ENCODE measurements around the gene AGPAT1. TPM values are rescaled to one million over a fixed set of nuclear protein-coding genes. Genes with fewer than 3 reads are reported as not detected.
A peak's percentile ranks its signal among the peaks of the same experiment; 100 is the strongest.

Gene AGPAT1
- total and polyA plus RNA-seq, 8 donors: 7.3 to 52.6 (median 34.9) TPM

DNA sequence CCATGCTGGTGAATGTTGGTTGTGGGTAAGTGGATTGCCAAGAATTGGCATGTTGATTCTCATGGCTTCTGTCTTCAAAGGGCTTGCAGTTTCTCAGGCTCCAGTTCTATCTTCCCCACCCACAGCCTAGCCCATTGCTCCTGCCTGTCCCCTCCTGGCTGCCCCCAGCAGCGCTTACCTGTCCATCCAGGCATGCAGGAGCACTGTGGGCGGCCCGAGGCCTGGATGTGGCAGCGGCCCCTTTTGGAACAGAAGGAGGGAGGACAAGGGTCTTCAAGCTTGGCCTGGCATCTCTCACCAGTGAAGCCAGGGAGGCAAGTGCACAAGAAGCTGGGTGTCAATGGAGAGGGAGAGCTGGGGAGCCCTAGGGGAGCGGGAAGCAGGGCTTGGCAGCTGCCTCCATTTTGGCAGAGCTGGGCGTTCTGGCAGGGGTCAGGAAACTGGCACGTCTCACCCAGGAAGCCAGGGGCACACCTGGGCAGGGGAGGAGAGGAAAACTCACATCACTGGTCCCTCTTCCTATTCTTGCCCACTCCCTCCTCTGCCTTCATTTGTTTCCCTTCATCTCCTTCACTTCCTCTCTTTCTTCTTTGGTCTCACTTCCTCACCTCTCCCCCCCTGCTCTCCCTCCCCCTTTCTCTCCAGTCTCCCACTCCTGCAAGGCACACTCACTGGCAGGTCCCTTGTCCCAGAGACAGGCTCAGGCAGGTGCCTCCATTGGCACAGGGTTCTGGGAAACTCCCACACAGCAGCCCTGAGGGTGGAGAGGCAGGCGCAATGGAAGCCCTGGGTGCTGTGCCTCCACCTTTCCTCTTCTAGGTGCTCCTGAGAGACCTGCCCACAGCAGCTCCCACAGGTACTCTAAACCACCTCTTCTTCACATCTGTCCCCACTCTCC lies 46.7 kb upstream of the AGPAT1 start:
- peak overlapping the region in 2 of 5 donors; percentile 34 to 51 for H3K27ac ChIP-seq
- WGBS, 5 donors: 78 to 86% (median 86%) methylated on average over 7 to 8 of the region's 8 CpGs
- TF ChIP-seq, protein P1, sequence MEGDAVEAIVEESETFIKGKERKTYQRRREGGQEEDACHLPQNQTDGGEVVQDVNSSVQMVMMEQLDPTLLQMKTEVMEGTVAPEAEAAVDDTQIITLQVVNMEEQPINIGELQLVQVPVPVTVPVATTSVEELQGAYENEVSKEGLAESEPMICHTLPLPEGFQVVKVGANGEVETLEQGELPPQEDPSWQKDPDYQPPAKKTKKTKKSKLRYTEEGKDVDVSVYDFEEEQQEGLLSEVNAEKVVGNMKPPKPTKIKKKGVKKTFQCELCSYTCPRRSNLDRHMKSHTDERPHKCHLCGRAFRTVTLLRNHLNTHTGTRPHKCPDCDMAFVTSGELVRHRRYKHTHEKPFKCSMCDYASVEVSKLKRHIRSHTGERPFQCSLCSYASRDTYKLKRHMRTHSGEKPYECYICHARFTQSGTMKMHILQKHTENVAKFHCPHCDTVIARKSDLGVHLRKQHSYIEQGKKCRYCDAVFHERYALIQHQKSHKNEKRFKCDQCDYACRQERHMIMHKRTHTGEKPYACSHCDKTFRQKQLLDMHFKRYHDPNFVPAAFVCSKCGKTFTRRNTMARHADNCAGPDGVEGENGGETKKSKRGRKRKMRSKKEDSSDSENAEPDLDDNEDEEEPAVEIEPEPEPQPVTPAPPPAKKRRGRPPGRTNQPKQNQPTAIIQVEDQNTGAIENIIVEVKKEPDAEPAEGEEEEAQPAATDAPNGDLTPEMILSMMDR (IDR thresholded peaks at IDR 0.05): no peak
- TF ChIP-seq POLR2AphosphoS5 (IDR thresholded peaks at IDR 0.05): no peak
- TF ChIP-seq POLR2A (IDR thresholded peaks at IDR 0.05): no peak
- no peak for TF ChIP-seq EP300 (IDR thresholded peaks at IDR 0.05)
- no peaks in the 10 kb centered on the region for H3K4me1 ChIP-seq
- DNase-seq: no peak
- peaks cover 0 to 19% (median 0%) of the 10 kb centered on the region in 3 donors for H3K27me3 ChIP-seq
- H3K36me3 ChIP-seq: no peaks in the 10 kb centered on the region
- H3K4me3 ChIP-seq: peak overlapping the region in 2 of 4 donors; percentile 1 to 26
- intact Hi-C loops (cut with DNase I; ENCODE audit: low total_unique reads): no loop called here
- H3K9me3 ChIP-seq: no peaks in the 10 kb centered on the region

DNA sequence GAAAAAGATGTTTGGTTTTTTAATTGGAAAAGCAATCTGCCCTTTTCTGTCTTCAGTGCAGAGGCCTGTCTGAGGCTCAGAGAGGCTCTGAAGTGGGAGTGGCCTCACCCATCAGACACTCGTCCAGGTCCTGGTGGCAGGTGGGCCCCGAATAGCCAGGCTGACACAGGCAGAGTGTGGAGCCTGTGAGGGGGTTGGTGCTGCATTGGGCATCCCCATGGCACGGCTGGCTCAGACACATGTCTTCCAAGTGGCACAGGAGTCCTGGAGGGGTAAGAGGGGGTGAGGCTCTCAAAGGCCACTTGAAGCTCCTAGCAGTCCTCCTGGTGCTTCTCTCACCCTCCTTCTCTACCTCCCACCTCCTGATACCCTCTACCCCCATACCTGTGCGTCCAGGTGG lies 44.1 kb upstream of the AGPAT1 start:
- no peak for DNase-seq
- Histone ChIP-seq H3K27ac (no peak overlapping the region), H3K27me3 (peaks cover 0 to 19% (median 0%) of the 10 kb centered on the region in 3 donors), H3K9me3 (no peaks in the 10 kb centered on the region), H3K4me1 (no peaks in the 10 kb centered on the region), H3K36me3 (no peaks in the 10 kb centered on the region), H3K4me3 (no peak overlapping the region)
- WGBS, 5 donors: 57 to 87% (median 67%) methylated on average over 3 to 4 of the region's 4 CpGs
- TF ChIP-seq, protein P1 (IDR thresholded peaks at IDR 0.05): no peak
- TF ChIP-seq POLR2AphosphoS5 (IDR thresholded peaks at IDR 0.05) (no peak), EP300 (IDR thresholded peaks at IDR 0.05) (no peak), POLR2A (IDR thresholded peaks at IDR 0.05) (no peak)
- intact Hi-C loops (cut with DNase I; ENCODE audit: low total_unique reads): no loop called here

DNA sequence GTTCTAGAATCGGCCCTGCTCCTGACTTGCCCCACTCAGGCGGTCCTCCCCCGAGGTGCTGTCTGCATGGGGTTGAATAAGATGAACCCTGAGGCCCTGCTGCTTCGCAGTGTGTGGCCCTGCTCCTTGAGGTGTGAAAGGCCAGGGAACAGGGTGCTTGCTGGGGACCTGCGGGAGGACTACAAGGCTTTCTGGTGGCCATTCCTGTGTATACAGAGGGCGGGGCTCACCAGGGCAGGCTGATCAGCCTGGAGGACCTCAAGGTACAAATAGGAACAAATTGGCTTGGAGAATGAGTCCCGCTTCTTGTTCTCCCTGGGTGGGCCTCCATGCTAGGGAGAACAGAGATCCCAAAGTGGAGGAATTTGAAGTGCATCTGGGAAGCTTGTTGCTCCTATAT lies 42.3 kb upstream of the AGPAT1 start:
- intact Hi-C loops (cut with DNase I; ENCODE audit: low total_unique reads): no loop called here
- no peak for DNase-seq
- WGBS, 5 donors: 50 to 68% (median 59%) methylated on average over 2 to 7 of the region's 7 CpGs
- Histone ChIP-seq H3K4me3 (no peak overlapping the region), H3K27me3 (peaks cover 0 to 19% (median 0%) of the 10 kb centered on the region in 3 donors), H3K36me3 (no peaks in the 10 kb centered on the region), H3K27ac (no peak overlapping the region), H3K4me1 (no peaks in the 10 kb centered on the region), H3K9me3 (no peaks in the 10 kb centered on the region)
- TF ChIP-seq POLR2AphosphoS5 (IDR thresholded peaks at IDR 0.05) (no peak), EP300 (IDR thresholded peaks at IDR 0.05) (no peak), POLR2A (IDR thresholded peaks at IDR 0.05) (no peak)
- TF ChIP-seq, protein P1 (IDR thresholded peaks at IDR 0.05): no peak

DNA sequence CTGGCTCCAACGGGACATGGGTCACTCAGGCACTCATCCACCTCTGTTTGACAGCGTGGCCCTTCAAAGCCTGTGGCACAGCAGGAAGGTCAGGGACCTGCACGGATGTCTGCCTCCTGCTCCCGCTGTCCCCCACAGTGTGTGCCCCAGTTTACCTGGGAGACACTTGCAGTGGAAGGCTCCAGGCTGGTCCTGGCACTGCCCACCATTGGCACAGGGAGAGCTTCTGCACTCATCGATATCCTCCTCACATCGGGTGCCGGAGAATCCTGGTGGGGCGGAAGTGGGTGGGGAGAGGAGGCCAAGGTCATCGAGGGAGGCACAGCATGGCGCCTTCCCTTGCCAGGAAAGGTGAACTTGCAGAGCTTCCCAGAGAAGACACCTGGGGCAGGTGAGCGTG lies 41.1 kb upstream of the AGPAT1 start:
- Histone ChIP-seq H3K4me1 (no peaks in the 10 kb centered on the region), H3K27ac (no peak overlapping the region), H3K9me3 (no peaks in the 10 kb centered on the region), H3K4me3 (no peak overlapping the region), H3K36me3 (no peaks in the 10 kb centered on the region), H3K27me3 (peaks cover 0 to 11% (median 0%) of the 10 kb centered on the region in 3 donors)
- DNase-seq: no peak
- intact Hi-C loops (cut with DNase I; ENCODE audit: low total_unique reads): no loop called here
- 84 to 93% (median 93%) methylated on average over 7 to 11 of the region's 11 CpGs for WGBS, 5 donors
- TF ChIP-seq POLR2A (IDR thresholded peaks at IDR 0.05) (no peak), POLR2AphosphoS5 (IDR thresholded peaks at IDR 0.05) (no peak), EP300 (IDR thresholded peaks at IDR 0.05) (no peak)
- TF ChIP-seq, protein P1 (IDR thresholded peaks at IDR 0.05): no peak

Measured in stomach (tissue), 9 donors.